Measurements from ENCODE around the gene CASD1. TPM values are rescaled to one million over a fixed set of nuclear protein-coding genes. Genes with fewer than 3 reads are reported as not detected.

The CASD1 gene
- total and polyA plus RNA-seq, 10 of the 15 experiments (the other 5 are each of a cell fraction or from before 2014, with no cell fraction given): 4.0 to 18.6 (median 10.7) TPM

- TF ChIP-seq ATF3 (IDR thresholded peaks at IDR 0.05; ENCODE audit: borderline replicate concordance, extremely low read depth, low read depth, low read length): no peak
- TF ChIP-seq PML (IDR thresholded peaks at IDR 0.05; ENCODE audit: low read length): no peak
- TF ChIP-seq E2F4 (IDR thresholded peaks at IDR 0.05; ENCODE audit: low read depth, low read length): no peak
- no peak for TF ChIP-seq ZBTB33 (IDR thresholded peaks at IDR 0.05)
- no peak for TF ChIP-seq USF1 (IDR thresholded peaks at IDR 0.05; ENCODE audit: borderline replicate concordance, extremely low read length, insufficient read depth, low read depth, low read length)
- no peak for TF ChIP-seq LARP7 (IDR thresholded peaks at IDR 0.05)
- no peak for TF ChIP-seq GATAD2B (conservative IDR thresholded peaks at IDR 0.05; ENCODE audit: low read depth)
Measured at GRCh38 chr7:94594882-94595281, 85.3 kb downstream of the CASD1 start (continued).

GRCh38 chr7:94595717-94596116 is 86.1 kb downstream of the CASD1 start:
- intact Hi-C loops (cut with micrococcal nuclease; ENCODE audit: unreplicated experiment): no loop called here
- Histone ChIP-seq H3K4me2 (ENCODE audit: control insufficient read depth, insufficient read depth) (no peak overlapping the region), H3K36me3 (ENCODE audit: control insufficient read depth in 2 of 2, insufficient read depth in 2 of 2, low read length in 1 of 2) (no peaks in the 10 kb centered on the region; a peak in 1 of 4 replicates), H3K4me3 (no peak overlapping the region), H3K79me2 (ENCODE audit: control insufficient read depth, insufficient read depth, low read length) (no peaks in the 10 kb centered on the region), H3K9ac (ENCODE audit: control insufficient read depth, insufficient read depth, low read length) (no peak overlapping the region), H3K9me3 (replicated peaks; ENCODE audit: control insufficient read depth, insufficient read depth, low read length) (no peaks in the 10 kb centered on the region), H3K27me3 (replicated peaks in 1 of 2; ENCODE audit: control insufficient read depth in 2 of 2, insufficient read depth in 2 of 2, low read length in 1 of 2) (no peaks in the 10 kb centered on the region), H3K4me1 (ENCODE audit: control insufficient read depth, insufficient read depth, low read length) (no peaks in the 10 kb centered on the region), H2AFZ (ENCODE audit: control insufficient read depth, low read depth, low read length) (no peak overlapping the region), H4K20me1 (ENCODE audit: control insufficient read depth, insufficient read depth) (no peaks in the 10 kb centered on the region), H3K27ac (ENCODE audit: control insufficient read depth, insufficient read depth) (no peak overlapping the region)
- ChIA-PET CTCF (no interaction called here), SMC1A (ENCODE audit: uncharacterized antibody, unreplicated experiment) (interaction anchor here (1.0 to 1.6 kb wide), 2 partner anchors 35 to 49 kb away, joined by 3 read pairs; no protein-coding TSS in a partner anchor), POLR2A (no interaction called here), RAD21 (ENCODE audit: unreplicated experiment) (no interaction called here)
- FAIRE-seq (no peak), ATAC-seq (no peak), DNase-seq (ENCODE audit: low read depth, low spot score) (no peak)
- no TSS peak for BruUV-seq (replicated peaks)
- in situ Hi-C loops (cut with MboI): no loop called here
- 97% methylated on average over 4 of the region's 4 CpGs for WGBS (ENCODE audit: insufficient coverage, insufficient replicate concordance, low lambda C conversion rate, missing lambda C conversion rate)
- no peak for TF ChIP-seq BCLAF1 (IDR thresholded peaks at IDR 0.05)
- TF ChIP-seq BHLHE40 (IDR thresholded peaks at IDR 0.05; ENCODE audit: borderline replicate concordance in 1 of 2, low read depth in 2 of 2, low read length in 1 of 2): no peak
- no peak for TF ChIP-seq RAD21 (IDR thresholded peaks at IDR 0.05; ENCODE audit: insufficient read depth, low read depth, low read length)
- TF ChIP-seq IRF5 (IDR thresholded peaks at IDR 0.05; ENCODE audit: borderline replicate concordance): no peak
- no peak for TF ChIP-seq PKNOX1 (IDR thresholded peaks at IDR 0.05)

All from GM12878 (cell line).